Keratinocyte (primary cell): Measurements from ENCODE around the gene ZNF79. TPM values are rescaled to one million over a fixed set of nuclear protein-coding genes. Genes with fewer than 3 reads are reported as not detected.

Experiments used
- DNase-seq: peaks from one replicate; pipeline ENCODE4 v3.0.0-alpha.2; 2011; ENCODE audit warnings: low read depth, missing footprints, low spot score
- FAIRE-seq: peaks from 2 replicates; lab custom pipeline; 2011; peaks lifted over from hg19 to GRCh38; lab: Jason Lieb, UNC
- H2AFZ ChIP-seq: 2 replicates; pipeline ENCODE4 v1.6.0; 2012; ENCODE audit warnings: low read length, control low read depth, inconsistent platforms; ENCODE audit not compliant: control insufficient read depth
- H3K27ac ChIP-seq: 2 replicates; pipeline ENCODE4 v1.5.1; 2011; ENCODE audit warnings: low read length; ENCODE audit not compliant: control insufficient read depth, insufficient read depth
- H3K27me3 ChIP-seq: 3 replicates; pipeline ENCODE4 v1.6.0; 2011; ENCODE audit warnings: low read length; ENCODE audit not compliant: control insufficient read depth, insufficient read depth; ENCODE audit errors: extremely low read depth
- H3K36me3 ChIP-seq, 2 experiments: 2 replicates in 1 of 2; 3 replicates in 1 of 2; pipeline ENCODE4 v1.5.1; 2011; ENCODE audit warnings: low read length in 2 of 2, mild to moderate bottlenecking in 1 of 2; ENCODE audit not compliant: control insufficient read depth in 2 of 2, insufficient read depth in 2 of 2; ENCODE audit errors: extremely low read depth in 1 of 2
- H3K4me1 ChIP-seq: 3 replicates; pipeline ENCODE4 v1.5.1; 2011; ENCODE audit warnings: low read length; ENCODE audit not compliant: control insufficient read depth, insufficient read depth; ENCODE audit errors: extremely low read depth
- H3K4me2 ChIP-seq: 3 replicates; pipeline ENCODE4 v1.6.0; 2011; ENCODE audit warnings: low read depth, low read length; ENCODE audit not compliant: control insufficient read depth, insufficient read depth; ENCODE audit errors: extremely low read depth
- H3K4me3 ChIP-seq, 3 experiments: fragments of 200-600 bp in 1 of 3; sonication (generic) in 1 of 3; 2 replicates in 2 of 3; 3 replicates in 1 of 3; pipeline ENCODE4 v1.5.1; 2011 to 2016; ENCODE audit warnings: low read length in 3 of 3, mild to moderate bottlenecking in 3 of 3, control low read depth in 2 of 3, inconsistent platforms in 1 of 3, low read depth in 1 of 3, mixed read lengths in 1 of 3, mixed run types in 1 of 3, moderate library complexity in 1 of 3; ENCODE audit not compliant: control insufficient read depth in 2 of 3, insufficient read depth in 2 of 3; ENCODE audit errors: extremely low read depth in 1 of 3
- H3K79me2 ChIP-seq: 2 replicates; pipeline ENCODE4 v1.6.0; 2012; ENCODE audit warnings: low read length; ENCODE audit not compliant: control insufficient read depth, insufficient read depth
- H3K9ac ChIP-seq: 3 replicates; pipeline ENCODE4 v1.6.0; 2011; ENCODE audit warnings: low read length; ENCODE audit not compliant: control insufficient read depth, insufficient read depth; ENCODE audit errors: extremely low read depth
- H3K9me1 ChIP-seq: 3 replicates; pipeline ENCODE4 v1.6.0; 2011; ENCODE audit warnings: low read length; ENCODE audit not compliant: control insufficient read depth, insufficient read depth; ENCODE audit errors: extremely low read depth
- H3K9me3 ChIP-seq: 2 replicates; pipeline ENCODE4 v1.5.1; 2012; ENCODE audit warnings: low read depth, low read length; ENCODE audit not compliant: control insufficient read depth
- H4K20me1 ChIP-seq: 3 replicates; pipeline ENCODE4 v1.6.0; 2011; ENCODE audit warnings: low read length; ENCODE audit not compliant: control insufficient read depth, insufficient read depth; ENCODE audit errors: extremely low read depth
- EZH2 ChIP-seq: IDR thresholded peaks from one replicate; pipeline ENCODE4 v1.6.1; 2012; ENCODE audit warnings: inconsistent platforms, mild to moderate bottlenecking, low read length, moderate library complexity
- dilution Hi-C: fragments of 300-500 bp; cut with MboI; formaldehyde crosslinking; loops from one replicate; pipeline ENCODE4 v1.7.0; 2020; ENCODE audit warnings: low sequenced_read_pairs; ENCODE audit not compliant: extremely low pct_ligation_motif_present
- polyA plus RNA-seq, 5 experiments: library from polyadenylated mRNA; depleted of rRNA in 3 of 5; stranded (reverse) in 3 of 5; stranded (forward) in 1 of 5; unstranded in 1 of 5; fragments of >200 nt; gene quantifications; 1 replicate in 1 of 5; 2 replicates in 3 of 5; 3 replicates in 1 of 5; pipeline versions ENCODE4 v1.2.1 to v1.2.3, GENCODE V29; 2011 to 2012; ENCODE audit warnings: missing spikeins in 2 of 5, low read depth in 1 of 5, low replicate concordance in 1 of 5
- TF ChIP-seq, protein P1 (sequence below), 3 experiments: IDR thresholded peaks in 1 of 3; conservative IDR thresholded peaks in 1 of 3; optimal IDR thresholded peaks in 1 of 3; 2 replicates in 2 of 3; 3 replicates in 1 of 3; pipeline versions ENCODE3 to v1.5.1; 2011; ENCODE audit warnings: low read length in 3 of 3, mild to moderate bottlenecking in 3 of 3, moderate library complexity in 2 of 3, control low read depth in 1 of 3, inconsistent platforms in 1 of 3; ENCODE audit not compliant: insufficient read depth in 2 of 3; ENCODE audit errors: extremely low read depth in 1 of 3

Gene ZNF79
- polyA plus RNA-seq, 1 donor (not counting 4 experiments of a cell fraction or from before 2014, with no cell fraction given) = 4.8 TPM

GRCh38 chr9:127485995-127486394 lies 61.8 kb downstream of the ZNF79 start:
- Histone ChIP-seq H3K79me2 (no peaks in the 10 kb centered on the region), H3K4me2 (no peak overlapping the region), H3K27me3 (no peaks in the 10 kb centered on the region), H3K4me1 (no peaks in the 10 kb centered on the region), H3K36me3 (peaks cover 12 to 24% of the 10 kb centered on the region in 2 experiments), H4K20me1 (no peaks in the 10 kb centered on the region), H3K9me1 (no peaks in the 10 kb centered on the region), H3K9ac (no peak overlapping the region), H2AFZ (no peak overlapping the region), H3K4me3 (no peak overlapping the region), H3K27ac (no peak overlapping the region), H3K9me3 (no peaks in the 10 kb centered on the region)
- DNase-seq (no peak), FAIRE-seq (no peak)
- dilution Hi-C loops = no loop called here
- TF ChIP-seq, protein P1, sequence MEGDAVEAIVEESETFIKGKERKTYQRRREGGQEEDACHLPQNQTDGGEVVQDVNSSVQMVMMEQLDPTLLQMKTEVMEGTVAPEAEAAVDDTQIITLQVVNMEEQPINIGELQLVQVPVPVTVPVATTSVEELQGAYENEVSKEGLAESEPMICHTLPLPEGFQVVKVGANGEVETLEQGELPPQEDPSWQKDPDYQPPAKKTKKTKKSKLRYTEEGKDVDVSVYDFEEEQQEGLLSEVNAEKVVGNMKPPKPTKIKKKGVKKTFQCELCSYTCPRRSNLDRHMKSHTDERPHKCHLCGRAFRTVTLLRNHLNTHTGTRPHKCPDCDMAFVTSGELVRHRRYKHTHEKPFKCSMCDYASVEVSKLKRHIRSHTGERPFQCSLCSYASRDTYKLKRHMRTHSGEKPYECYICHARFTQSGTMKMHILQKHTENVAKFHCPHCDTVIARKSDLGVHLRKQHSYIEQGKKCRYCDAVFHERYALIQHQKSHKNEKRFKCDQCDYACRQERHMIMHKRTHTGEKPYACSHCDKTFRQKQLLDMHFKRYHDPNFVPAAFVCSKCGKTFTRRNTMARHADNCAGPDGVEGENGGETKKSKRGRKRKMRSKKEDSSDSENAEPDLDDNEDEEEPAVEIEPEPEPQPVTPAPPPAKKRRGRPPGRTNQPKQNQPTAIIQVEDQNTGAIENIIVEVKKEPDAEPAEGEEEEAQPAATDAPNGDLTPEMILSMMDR (optimal IDR thresholded peaks at IDR 0.05 in 1 of 3, IDR thresholded peaks at IDR 0.05 in 1 of 3, conservative IDR thresholded peaks at IDR 0.05 in 1 of 3; ENCODE audit: extremely low read depth in 1 of 3, insufficient read depth in 2 of 3, low read length in 3 of 3) = no peak
- no peak for TF ChIP-seq EZH2

- dilution Hi-C loops = no loop called here
- Histone ChIP-seq H2AFZ (no peak overlapping the region), H3K79me2 (no peaks in the 10 kb centered on the region), H3K27me3 (no peaks in the 10 kb centered on the region), H3K9me3 (no peaks in the 10 kb centered on the region), H4K20me1 (no peaks in the 10 kb centered on the region), H3K4me2 (no peak overlapping the region), H3K9ac (no peak overlapping the region), H3K9me1 (no peaks in the 10 kb centered on the region), H3K4me1 (no peaks in the 10 kb centered on the region), H3K4me3 (no peak overlapping the region), H3K27ac (no peak overlapping the region), H3K36me3 (peaks cover 17 to 25% of the 10 kb centered on the region in 2 experiments)
- no peak for FAIRE-seq
- no peak for TF ChIP-seq EZH2
- TF ChIP-seq, protein P1 (optimal IDR thresholded peaks at IDR 0.05 in 1 of 3, IDR thresholded peaks at IDR 0.05 in 1 of 3, conservative IDR thresholded peaks at IDR 0.05 in 1 of 3; ENCODE audit: extremely low read depth in 1 of 3, insufficient read depth in 2 of 3, low read length in 3 of 3) = no peak
- no peak for DNase-seq
These were observed 64.8 kb downstream of the ZNF79 start for GRCh38 chr9:127488946-127489345.
